Measurements from ENCODE around the gene SPNS3. TPM values are rescaled to one million over a fixed set of nuclear protein-coding genes. Genes with fewer than 3 reads are reported as not detected.

Gene SPNS3
- polyA plus RNA-seq, 2 of the 4 experiments (the other 2 are of a cell fraction) = not detected

DNA sequence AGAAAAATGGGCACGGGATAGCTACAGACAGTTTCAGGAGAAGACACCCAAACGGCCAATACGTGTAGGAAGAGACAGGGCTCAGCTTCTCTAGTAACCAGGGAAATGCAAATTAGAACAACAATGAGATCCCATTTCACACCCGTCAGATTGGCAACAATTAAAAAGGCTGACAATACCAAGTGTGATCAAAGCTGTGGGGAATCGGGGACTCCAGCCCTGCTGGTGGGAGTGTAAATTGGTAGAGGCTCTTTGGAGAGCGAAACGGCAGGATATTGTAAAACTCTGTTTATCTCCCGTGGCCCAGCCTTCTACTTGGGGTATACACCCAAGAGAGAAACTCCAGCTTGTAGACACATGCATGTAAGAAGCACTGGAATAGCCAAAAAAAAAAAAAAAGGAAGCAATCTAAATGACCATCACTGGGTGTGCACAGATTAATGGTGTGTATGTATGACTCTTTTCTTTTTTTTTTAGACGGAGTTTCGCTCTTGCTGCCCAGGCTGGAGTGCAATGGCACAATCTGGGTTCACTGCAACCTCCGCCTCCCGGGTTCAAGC is 93.9 kb downstream of the SPNS3 start:
- POLR2A ChIA-PET = no interaction called here
- no peak for FAIRE-seq
- no peak for ATAC-seq
- H3K27ac ChIP-seq = no peak overlapping the region
- WGBS (ENCODE audit: missing lambda C conversion rate) = 76% methylated on average over 12 of the region's 12 CpGs
- DNase-seq (ENCODE audit: low read depth in 1 of 2, low spot score in 1 of 2) = no peak
- H3K4me1 ChIP-seq = no peaks in the 10 kb centered on the region
- no peaks in the 10 kb centered on the region for H3K9me3 ChIP-seq
- no peak overlapping the region for H3K4me2 ChIP-seq
- TF ChIP-seq EP300 (IDR thresholded peaks at IDR 0.05) = no peak
- TF ChIP-seq KDM1A (IDR thresholded peaks at IDR 0.05; ENCODE audit: low read depth) = no peak
- TF ChIP-seq NFE2L2 (conservative IDR thresholded peaks at IDR 0.05; ENCODE audit: low read length) = no peak
- no peak for TF ChIP-seq HES2 (IDR thresholded peaks at IDR 0.05)
- no peak for TF ChIP-seq MAFK (IDR thresholded peaks at IDR 0.05; ENCODE audit: partially characterized antibody)
- TF ChIP-seq CEBPB (IDR thresholded peaks at IDR 0.05) = no peak
- no peak for TF ChIP-seq SREBF2 (IDR thresholded peaks at IDR 0.05)
- TF ChIP-seq TP53 (CRISPR knock-in tag; IDR thresholded peaks at IDR 0.05) = no peak
- TF ChIP-seq CBX2 (IDR thresholded peaks at IDR 0.05; ENCODE audit: borderline replicate concordance, low read depth) = no peak
- TF ChIP-seq, protein P1, sequence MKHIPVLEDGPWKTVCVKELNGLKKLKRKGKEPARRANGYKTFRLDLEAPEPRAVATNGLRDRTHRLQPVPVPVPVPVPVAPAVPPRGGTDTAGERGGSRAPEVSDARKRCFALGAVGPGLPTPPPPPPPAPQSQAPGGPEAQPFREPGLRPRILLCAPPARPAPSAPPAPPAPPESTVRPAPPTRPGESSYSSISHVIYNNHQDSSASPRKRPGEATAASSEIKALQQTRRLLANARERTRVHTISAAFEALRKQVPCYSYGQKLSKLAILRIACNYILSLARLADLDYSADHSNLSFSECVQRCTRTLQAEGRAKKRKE (CRISPR knock-in tag; IDR thresholded peaks at IDR 0.05; ENCODE audit: low read depth) = no peak
- no peak for TF ChIP-seq ZNF302 (CRISPR knock-in tag; IDR thresholded peaks at IDR 0.05)
- no peak for TF ChIP-seq MAZ (IDR thresholded peaks at IDR 0.05; ENCODE audit: borderline replicate concordance, low read depth, low read length)
- TF ChIP-seq NPAS2 (CRISPR knock-in tag; IDR thresholded peaks at IDR 0.05; ENCODE audit: borderline replicate concordance) = no peak
- TF ChIP-seq, protein P2, sequence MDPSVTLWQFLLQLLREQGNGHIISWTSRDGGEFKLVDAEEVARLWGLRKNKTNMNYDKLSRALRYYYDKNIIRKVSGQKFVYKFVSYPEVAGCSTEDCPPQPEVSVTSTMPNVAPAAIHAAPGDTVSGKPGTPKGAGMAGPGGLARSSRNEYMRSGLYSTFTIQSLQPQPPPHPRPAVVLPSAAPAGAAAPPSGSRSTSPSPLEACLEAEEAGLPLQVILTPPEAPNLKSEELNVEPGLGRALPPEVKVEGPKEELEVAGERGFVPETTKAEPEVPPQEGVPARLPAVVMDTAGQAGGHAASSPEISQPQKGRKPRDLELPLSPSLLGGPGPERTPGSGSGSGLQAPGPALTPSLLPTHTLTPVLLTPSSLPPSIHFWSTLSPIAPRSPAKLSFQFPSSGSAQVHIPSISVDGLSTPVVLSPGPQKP (IDR thresholded peaks at IDR 0.05; ENCODE audit: low read depth, low read length) = no peak
- no peak for TF ChIP-seq KDM5A (IDR thresholded peaks at IDR 0.05)
- no peak for TF ChIP-seq RFX5 (IDR thresholded peaks at IDR 0.05)
- TF ChIP-seq, protein P3, sequence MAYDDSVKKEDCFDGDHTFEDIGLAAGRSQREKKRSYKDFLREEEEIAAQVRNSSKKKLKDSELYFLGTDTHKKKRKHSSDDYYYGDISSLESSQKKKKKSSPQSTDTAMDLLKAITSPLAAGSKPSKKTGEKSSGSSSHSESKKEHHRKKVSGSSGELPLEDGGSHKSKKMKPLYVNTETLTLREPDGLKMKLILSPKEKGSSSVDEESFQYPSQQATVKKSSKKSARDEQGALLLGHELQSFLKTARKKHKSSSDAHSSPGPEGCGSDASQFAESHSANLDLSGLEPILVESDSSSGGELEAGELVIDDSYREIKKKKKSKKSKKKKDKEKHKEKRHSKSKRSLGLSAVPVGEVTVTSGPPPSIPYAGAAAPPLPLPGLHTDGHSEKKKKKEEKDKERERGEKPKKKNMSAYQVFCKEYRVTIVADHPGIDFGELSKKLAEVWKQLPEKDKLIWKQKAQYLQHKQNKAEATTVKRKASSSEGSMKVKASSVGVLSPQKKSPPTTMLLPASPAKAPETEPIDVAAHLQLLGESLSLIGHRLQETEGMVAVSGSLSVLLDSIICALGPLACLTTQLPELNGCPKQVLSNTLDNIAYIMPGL (CRISPR knock-in tag; IDR thresholded peaks at IDR 0.05; ENCODE audit: borderline replicate concordance) = no peak
- CTCF ChIA-PET = interaction anchor here (0.9 to 1.9 kb wide), 5 partner anchors 17 to 114 kb away, joined by 3 to 6 read pairs (median 4); no protein-coding TSS in a partner anchor
- H3K4me3 ChIP-seq = no peak overlapping the region

GRCh38 chr17:4529533-4530152 is 95.9 kb downstream of the SPNS3 start:
- H3K27ac ChIP-seq = no peak overlapping the region
- CTCF ChIA-PET = interaction anchor here (0.9 to 1.6 kb wide), 4 partner anchors 13 to 109 kb away, joined by 3 to 5 read pairs (median 4); no protein-coding TSS in a partner anchor
- DNase-seq (ENCODE audit: low read depth in 1 of 2, low spot score in 1 of 2) = no peak
- TF ChIP-seq ZC3H11A (IDR thresholded peaks at IDR 0.05) = no peak
- TF ChIP-seq HOXB13 (CRISPR knock-in tag; IDR thresholded peaks at IDR 0.05; ENCODE audit: low read depth) = no peak
- no peak for TF ChIP-seq NFE2L2 (conservative IDR thresholded peaks at IDR 0.05; ENCODE audit: low read length)
- TF ChIP-seq EHMT2 (IDR thresholded peaks at IDR 0.05; ENCODE audit: low read depth) = no peak
- TF ChIP-seq POLR2AphosphoS2 (conservative IDR thresholded peaks at IDR 0.05; ENCODE audit: low read length) = no peak
- no peak for TF ChIP-seq CHD4 (IDR thresholded peaks at IDR 0.05; ENCODE audit: borderline replicate concordance)
- TF ChIP-seq HES2 (IDR thresholded peaks at IDR 0.05) = no peak
- TF ChIP-seq MAZ (IDR thresholded peaks at IDR 0.05; ENCODE audit: borderline replicate concordance, low read depth, low read length) = no peak
- TF ChIP-seq SMC3 (IDR thresholded peaks at IDR 0.05) = no peak
- 66% methylated on average over 13 of the region's 13 CpGs for WGBS (ENCODE audit: missing lambda C conversion rate)
- POLR2A ChIA-PET = no interaction called here
- H3K9me3 ChIP-seq = no peaks in the 10 kb centered on the region
- H3K4me2 ChIP-seq = no peak overlapping the region
- ATAC-seq = no peak
- no peak overlapping the region for H3K4me3 ChIP-seq
- peaks cover 13% of the 10 kb centered on the region for H3K4me1 ChIP-seq
- no peak for FAIRE-seq

All from A549 (cell line).